ENCODE results near the gene PTPRC.

GRCh38 chr1:198623752-198624647, 14.8 kb upstream of the PTPRC start:
- TF ChIP-seq, protein P1, sequence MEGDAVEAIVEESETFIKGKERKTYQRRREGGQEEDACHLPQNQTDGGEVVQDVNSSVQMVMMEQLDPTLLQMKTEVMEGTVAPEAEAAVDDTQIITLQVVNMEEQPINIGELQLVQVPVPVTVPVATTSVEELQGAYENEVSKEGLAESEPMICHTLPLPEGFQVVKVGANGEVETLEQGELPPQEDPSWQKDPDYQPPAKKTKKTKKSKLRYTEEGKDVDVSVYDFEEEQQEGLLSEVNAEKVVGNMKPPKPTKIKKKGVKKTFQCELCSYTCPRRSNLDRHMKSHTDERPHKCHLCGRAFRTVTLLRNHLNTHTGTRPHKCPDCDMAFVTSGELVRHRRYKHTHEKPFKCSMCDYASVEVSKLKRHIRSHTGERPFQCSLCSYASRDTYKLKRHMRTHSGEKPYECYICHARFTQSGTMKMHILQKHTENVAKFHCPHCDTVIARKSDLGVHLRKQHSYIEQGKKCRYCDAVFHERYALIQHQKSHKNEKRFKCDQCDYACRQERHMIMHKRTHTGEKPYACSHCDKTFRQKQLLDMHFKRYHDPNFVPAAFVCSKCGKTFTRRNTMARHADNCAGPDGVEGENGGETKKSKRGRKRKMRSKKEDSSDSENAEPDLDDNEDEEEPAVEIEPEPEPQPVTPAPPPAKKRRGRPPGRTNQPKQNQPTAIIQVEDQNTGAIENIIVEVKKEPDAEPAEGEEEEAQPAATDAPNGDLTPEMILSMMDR (conservative IDR thresholded peaks at IDR 0.05): no peak
- no peak for TF ChIP-seq ZFX (IDR thresholded peaks at IDR 0.05)
